K562 (cell line): ENCODE results near the gene FSTL4. TPM values are rescaled to one million over a fixed set of nuclear protein-coding genes. Genes with fewer than 3 reads are reported as not detected.

ENCODE experiments used
- ASH1L ChIP-seq: fragments of 450-650 bp; IDR thresholded peaks from 2 replicates; pipeline ENCODE4 v1.6.1; 2018; ENCODE audit warnings: borderline replicate concordance, mild to moderate bottlenecking, low read depth; ENCODE audit not compliant: partially characterized antibody
- BHLHE40 ChIP-seq: IDR thresholded peaks from 2 replicates; pipeline ENCODE4 v1.6.1; 2011; ENCODE audit warnings: low read length, improper control_type of control experiment
- CLOCK ChIP-seq: fragments of 250-450 bp; sonication (Bioruptor Pico); IDR thresholded peaks from 2 replicates; pipeline ENCODE4 v1.4.0; 2020; ENCODE audit warnings: mild to moderate bottlenecking, moderate library complexity, borderline replicate concordance
- E2F3 ChIP-seq: fragments of 250-450 bp; sonication (Bioruptor Pico); IDR thresholded peaks from 2 replicates; pipeline ENCODE4 v1.4.0; 2020; ENCODE audit warnings: mild to moderate bottlenecking
- ELF1 ChIP-seq: fragments of 200-800 bp; sonication (Bioruptor generic); IDR thresholded peaks from 2 replicates; pipeline ENCODE4 v1.6.1; 2016; ENCODE audit warnings: missing genetic modification characterization, missing compliant biosample characterization
- HMBOX1 ChIP-seq: sonication (generic); IDR thresholded peaks from 2 replicates; pipeline ENCODE4 v1.6.1; 2016
- KHSRP ChIP-seq: fragments of 450-650 bp; IDR thresholded peaks from 2 replicates; pipeline ENCODE4 v1.6.1; 2017
- MAZ ChIP-seq, 2 experiments: fragments of 450-650 bp in 1 of 2; sonication (generic) in 1 of 2; formaldehyde crosslinking; IDR thresholded peaks in 1 of 2; conservative IDR thresholded peaks in 1 of 2; 2 replicates each; pipeline versions ENCODE4 v1.4.0 to v1.5.0; 2020; ENCODE audit warnings: mild to moderate bottlenecking in 1 of 2, missing genetic modification reagents in 1 of 2
- MCM7 ChIP-seq, 2 experiments: fragments of 450-650 bp; IDR thresholded peaks; 2 replicates each; pipeline ENCODE4 v1.6.1; 2016 to 2018
- MEF2A ChIP-seq: IDR thresholded peaks from 2 replicates; pipeline ENCODE4 v1.6.1; 2011; ENCODE audit warnings: low read depth, mild to moderate bottlenecking, low read length, moderate library complexity; ENCODE audit not compliant: control insufficient read depth
- MTA1 ChIP-seq: fragments of 450-650 bp; IDR thresholded peaks from 2 replicates; pipeline ENCODE4 v1.6.1; 2017; ENCODE audit warnings: borderline replicate concordance
- NEUROD1 ChIP-seq: fragments of 150-350 bp; IDR thresholded peaks from 2 replicates; pipeline ENCODE4 v1.6.1; 2014; ENCODE audit warnings: borderline replicate concordance, low read length, low read depth; ENCODE audit not compliant: partially characterized antibody
- RBM22 ChIP-seq: fragments of 200-400 bp; formaldehyde crosslinking; IDR thresholded peaks from 2 replicates; pipeline ENCODE4 v1.6.1; 2018; ENCODE audit warnings: low read length, low read depth; ENCODE audit not compliant: poor library complexity, severe bottlenecking
- SMC3 ChIP-seq: conservative IDR thresholded peaks from 2 replicates; pipeline ENCODE4 v1.6.1; 2011; ENCODE audit warnings: low read depth, low read length, improper control_type of control experiment; ENCODE audit not compliant: insufficient read depth
- SNRNP70 ChIP-seq: fragments of 200-400 bp; formaldehyde crosslinking; optimal IDR thresholded peaks from 2 replicates; pipeline ENCODE3; 2017; ENCODE audit warnings: low read depth, low read length
- WHSC1 ChIP-seq: IDR thresholded peaks from one replicate; pipeline ENCODE4 v1.6.1; 2012; ENCODE audit warnings: low read length, control low read depth, inconsistent platforms
- YY1 ChIP-seq, 3 experiments: IDR thresholded peaks; 2 replicates each; pipeline ENCODE4 v1.6.1; 2011; ENCODE audit warnings: low read length in 2 of 3, mild to moderate bottlenecking in 2 of 3, moderate library complexity in 2 of 3, borderline replicate concordance in 1 of 3, control low read depth in 1 of 3, low read depth in 1 of 3; ENCODE audit not compliant: insufficient read depth in 3 of 3, insufficient replicate concordance in 2 of 3, control insufficient read depth in 1 of 3, insufficient read length in 1 of 3; ENCODE audit errors: extremely low read depth in 1 of 3
- ZBTB1 ChIP-seq: sonication (generic); formaldehyde crosslinking; IDR thresholded peaks from 2 replicates; pipeline ENCODE4 v1.8.1; 2023; ENCODE audit warnings: missing genetic modification reagents, low read depth, mild to moderate bottlenecking, borderline replicate concordance
- ZBTB17 ChIP-seq: fragments of 450-650 bp; formaldehyde crosslinking; IDR thresholded peaks from 2 replicates; pipeline ENCODE4 v1.4.0; 2020; ENCODE audit warnings: mild to moderate bottlenecking
- ZFP1 ChIP-seq: fragments of 450-650 bp; formaldehyde crosslinking; IDR thresholded peaks from 2 replicates; pipeline ENCODE4 v1.4.0; 2020; ENCODE audit warnings: mild to moderate bottlenecking, mixed read lengths
- ZNF395 ChIP-seq: fragments of 200-800 bp; sonication (Bioruptor generic); IDR thresholded peaks from 2 replicates; pipeline ENCODE4 v1.6.1; 2017; ENCODE audit warnings: missing genetic modification characterization, missing compliant biosample characterization
- ZNF445 ChIP-seq: fragments of 250-450 bp; sonication (Bioruptor Pico); IDR thresholded peaks from 2 replicates; pipeline ENCODE4 v1.4.0; 2020; ENCODE audit warnings: low read depth, mild to moderate bottlenecking, moderate library complexity
- ZNF584 ChIP-seq: fragments of 200-800 bp; sonication (Bioruptor generic); IDR thresholded peaks from 2 replicates; pipeline ENCODE4 v1.6.1; 2016; ENCODE audit warnings: low read depth, mild to moderate bottlenecking, missing genetic modification characterization, missing compliant biosample characterization
- ZNF586 ChIP-seq: fragments of 450-650 bp; formaldehyde crosslinking; conservative IDR thresholded peaks from 2 replicates; pipeline ENCODE4 v1.4.0; 2020; ENCODE audit warnings: mild to moderate bottlenecking, moderate library complexity
- polyA plus RNA-seq, 8 experiments: library from polyadenylated mRNA; depleted of rRNA in 4 of 8; stranded (reverse) in 5 of 8; unstranded in 3 of 8; fragments of >200 nt; fragmentation: Nextera tagmentation in 2 of 8; fragmentation: Illumina TruSeq in 1 of 8; extraction: Ambion mirVana in 2 of 8; extraction: Trizol in 1 of 8; gene quantifications; 2 replicates each; pipeline versions ENCODE4 v1.2.1 to v1.2.3, GENCODE V29; 2011 to 2014; ENCODE audit warnings: inconsistent platforms in 1 of 8, missing spikeins in 1 of 8
- total RNA-seq, 7 experiments: library from RNA; depleted of rRNA in 6 of 7; stranded (reverse); fragments of >200 nt in 6 of 7; fragmentation: Illumina TruSeq in 2 of 7; extraction: Trizol in 2 of 7; gene quantifications; 2 replicates each; pipeline versions ENCODE4 v1.2.1 to v1.2.3, GENCODE V29; 2011 to 2021; ENCODE audit warnings: low replicate concordance in 1 of 7

FSTL4 gene
- total and polyA plus RNA-seq, 9 of the 15 experiments (the other 6 are each of a cell fraction or from before 2014, with no cell fraction given): 0.08 to 0.18 (median 0.10) TPM; not detected in 5

- TF ChIP-seq CLOCK (no peak), SMC3 (peak; percentile 67), ZNF584 (CRISPR knock-in tag) (no peak), BHLHE40 (no peak), ELF1 (tag) (0 out of 2 replicates have a peak, but pooled peaks have one; percentile 41), ZFP1 (CRISPR knock-in tag) (no peak), ZNF395 (no peak), KHSRP (no peak), SNRNP70 (no peak), ASH1L (no peak), ZNF586 (CRISPR knock-in tag) (no peak), ZNF445 (CRISPR knock-in tag) (no peak), MEF2A (no peak), YY1 (IDR thresholded peaks at IDR 0.05; ENCODE audit: borderline replicate concordance in 1 of 3, control insufficient read depth in 1 of 3, extremely low read depth in 1 of 3, insufficient read depth in 3 of 3, insufficient read length in 1 of 3, insufficient replicate concordance in 2 of 3, low read depth in 1 of 3, low read length in 2 of 3) (no peak), MCM7 (IDR thresholded peaks at IDR 0.05) (no peak), HMBOX1 (no peak), MAZ (CRISPR knock-in tag; conservative IDR thresholded peaks at IDR 0.05 in 1 of 2, IDR thresholded peaks at IDR 0.05 in 1 of 2) (0 out of 4 replicates have a peak, but pooled peaks of 1 of the 2 experiments have one; percentile 14), RBM22 (no peak), MTA1 (no peak), NEUROD1 (no peak), ZBTB1 (CRISPR knock-in tag) (no peak), ZBTB17 (CRISPR knock-in tag) (no peak), E2F3 (CRISPR knock-in tag) (no peak), WHSC1 (no peak)
These were observed 59.3 kb downstream of the FSTL4 start (continued) for GRCh38 chr5:133552925-133553525.
